Measurements from ENCODE around the gene ACTL6B. TPM values are rescaled to one million over a fixed set of nuclear protein-coding genes. Genes with fewer than 3 reads are reported as not detected.

The ACTL6B gene
- total and polyA plus RNA-seq, 9 of the 15 experiments (the other 6 are each of a cell fraction or from before 2014, with no cell fraction given), result not detected

GRCh38 chr7:100613412-100614175, 42.7 kb downstream of the ACTL6B start:
- ATAC-seq (no peak), DNase-seq (ENCODE audit: extremely low read depth in 1 of 4, low spot score in 3 of 4) (no peak), FAIRE-seq (no peak)
- ChIA-PET POLR2A (interaction anchor here (0.7 to 5.9 kb wide), 7 partner anchors 10 to 64 kb away, joined by 3 to 54 read pairs (median 6); partner anchors contain the start of genes FBXO24, LRCH4 and TFR2), CTCF (ENCODE audit: low intra/inter-chr PET ratio) (interaction anchor here (0.6 kb wide), 3 partner anchors 67 to 383 kb away, joined by 3 to 5 read pairs (median 3); no protein-coding TSS in a partner anchor)
- Histone ChIP-seq H3K9ac (ENCODE audit: insufficient read depth in 1 of 2, low read depth in 2 of 2, low read length in 2 of 2) (peak overlapping the region; percentile 63 to 95), H3K36me3 (ENCODE audit: control insufficient read depth, insufficient read depth, low read length) (peaks cover 3% of the 10 kb centered on the region; the same call in 1 of the 3 replicates), H2AFZ (ENCODE audit: low read depth, low read length) (peak overlapping the region; percentile 41), H4K20me1 (replicated peaks; ENCODE audit: control insufficient read depth, insufficient read depth, low read length) (no peaks in the 10 kb centered on the region), H3K4me3 (peak overlapping the region; percentile 52; the same call in 1 of the 2 replicates), H3K9me1 (ENCODE audit: control insufficient read depth, insufficient read depth, low read length) (no peaks in the 10 kb centered on the region), H3K79me2 (ENCODE audit: control insufficient read depth, insufficient read depth, low read length) (peaks cover 6% of the 10 kb centered on the region; the same call in 2 of the 3 replicates), H3K4me1 (replicated peaks in 1 of 2; ENCODE audit: control insufficient read depth in 2 of 2, insufficient read depth in 2 of 2, low read length in 2 of 2) (peaks cover 19 to 28% of the 10 kb centered on the region in 2 experiments; a peak in 4 of 5 replicates), H3K4me2 (ENCODE audit: insufficient read depth, low read length) (peak overlapping the region; percentile 81), H3K9me3 (replicated peaks; ENCODE audit: control insufficient read depth, insufficient read depth, low read depth, low read length) (no peaks in the 10 kb centered on the region), H3K27me3 (ENCODE audit: control insufficient read depth in 2 of 2, insufficient read depth in 2 of 2, low read length in 2 of 2) (no peaks in the 10 kb centered on the region), H3K27ac (ENCODE audit: extremely low read depth, low read depth, low read length) (no peak overlapping the region; the same call in 2 of the 3 replicates)
- 62% methylated on average over 13 of the region's 13 CpGs for WGBS (ENCODE audit: insufficient coverage, low coverage, missing lambda C conversion rate)
- BruUV-seq (replicated peaks), result no TSS peak
- in situ Hi-C loops (cut with MboI) (no loop called here), intact Hi-C loops (cut with micrococcal nuclease) (loop anchor here (2.0 kb wide), 1 partner anchor 77 kb away; no protein-coding TSS in a partner anchor)
- no peak for TF ChIP-seq ETS1 (conservative IDR thresholded peaks at IDR 0.05; ENCODE audit: control insufficient read depth, low read depth, low read length)
- TF ChIP-seq, protein P1, sequence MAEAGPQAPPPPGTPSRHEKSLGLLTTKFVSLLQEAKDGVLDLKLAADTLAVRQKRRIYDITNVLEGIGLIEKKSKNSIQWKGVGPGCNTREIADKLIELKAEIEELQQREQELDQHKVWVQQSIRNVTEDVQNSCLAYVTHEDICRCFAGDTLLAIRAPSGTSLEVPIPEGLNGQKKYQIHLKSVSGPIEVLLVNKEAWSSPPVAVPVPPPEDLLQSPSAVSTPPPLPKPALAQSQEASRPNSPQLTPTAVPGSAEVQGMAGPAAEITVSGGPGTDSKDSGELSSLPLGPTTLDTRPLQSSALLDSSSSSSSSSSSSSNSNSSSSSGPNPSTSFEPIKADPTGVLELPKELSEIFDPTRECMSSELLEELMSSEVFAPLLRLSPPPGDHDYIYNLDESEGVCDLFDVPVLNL (CRISPR knock-in tag; IDR thresholded peaks at IDR 0.05; ENCODE audit: low read depth), result 0 out of 2 replicates have a peak, but pooled peaks have one; percentile 13

Measured in K562 (cell line).